Bladder microvascular endothelial cell (primary cell): ENCODE measurements around the gene RPP38. TPM values are rescaled to one million over a fixed set of nuclear protein-coding genes. Genes with fewer than 3 reads are reported as not detected.

Experiments used
- total RNA-seq: library from RNA; depleted of rRNA; stranded (reverse); fragments of >200 nt; gene quantifications from 2 replicates; pipeline ENCODE4 v1.2.3, GENCODE V29; 2014

The RPP38 gene, protein sequence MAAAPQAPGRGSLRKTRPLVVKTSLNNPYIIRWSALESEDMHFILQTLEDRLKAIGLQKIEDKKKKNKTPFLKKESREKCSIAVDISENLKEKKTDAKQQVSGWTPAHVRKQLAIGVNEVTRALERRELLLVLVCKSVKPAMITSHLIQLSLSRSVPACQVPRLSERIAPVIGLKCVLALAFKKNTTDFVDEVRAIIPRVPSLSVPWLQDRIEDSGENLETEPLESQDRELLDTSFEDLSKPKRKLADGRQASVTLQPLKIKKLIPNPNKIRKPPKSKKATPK
- 6.2 and 8.1 TPM in 2 replicates for total RNA-seq

DNA sequence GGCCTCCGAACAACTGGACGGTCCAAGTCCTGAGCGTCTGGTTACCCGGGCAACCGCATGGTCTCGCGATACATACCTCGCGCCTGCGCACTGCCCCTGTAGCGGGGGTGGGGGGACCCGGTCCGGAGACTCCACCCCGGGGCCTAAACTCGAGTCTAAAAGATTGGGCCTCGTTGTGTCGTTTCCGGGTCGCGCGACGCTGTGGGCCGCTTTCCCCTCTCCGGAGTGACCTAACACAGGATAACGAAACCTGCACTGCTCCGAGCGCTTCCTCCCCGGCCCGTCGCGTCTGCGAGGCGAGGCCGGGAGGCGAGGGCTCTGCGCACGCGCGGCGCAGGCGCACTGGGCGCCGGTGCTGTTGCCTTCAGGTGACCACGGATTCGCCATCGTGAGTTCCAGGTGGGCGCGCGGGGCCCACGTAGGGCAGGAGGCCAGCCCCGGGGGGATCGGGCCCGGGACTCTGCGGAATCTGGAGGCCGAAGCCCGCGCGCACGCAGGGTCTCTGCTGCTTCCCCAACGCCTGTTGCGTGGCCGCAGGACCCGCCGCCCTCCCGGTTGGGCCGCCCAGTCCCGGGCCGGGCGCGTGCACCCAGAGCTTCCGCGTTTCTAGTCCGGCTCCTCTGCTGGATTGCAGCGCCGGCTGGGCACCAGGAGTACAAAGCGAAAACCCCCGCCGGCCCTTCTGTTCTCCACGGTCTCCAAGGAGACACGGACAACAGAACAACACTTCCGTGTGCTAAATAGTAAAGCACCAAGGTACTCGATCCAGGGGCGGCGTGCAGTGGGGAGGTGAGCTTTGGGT, at the start of gene RPP38:
TSS of gene RPP38 (plus strand) at position 345 of the 802 bp plus-strand sequence. CDS start 5,960 bp downstream, outside the sequence.

GRCh38 chr10:15088428-15089261, 8.5 kb upstream of the RPP38 start, which contains the start of gene ACBD7:
Gene ACBD7, minus strand, starts transcription at chr10:15088776. Its CDS starts 48 bp downstream, at chr10:15088728.

Other genes with a start within 250 kb of the RPP38 start
- 14.4 and 16.9 TPM in 2 replicates for gene SUV39H2, start 218.5 kb upstream of the RPP38 start, total RNA-seq
- 4.7 and 9.1 TPM in 2 replicates for gene DCLRE1C, start 143.3 kb upstream of the RPP38 start, total RNA-seq
- not detected in 2 replicates for gene MEIG1, start 138.0 kb upstream of the RPP38 start, total RNA-seq
- gene OLAH, start 53.4 kb upstream of the RPP38 start, total RNA-seq, result 0.16 and 0.57 TPM in 2 replicates
- gene ACBD7, start 8.6 kb upstream of the RPP38 start, total RNA-seq, result 2.4 and 3.1 TPM in 2 replicates
- gene NMT2, start 71.3 kb downstream of the RPP38 start, total RNA-seq, result 52.5 and 75.3 TPM in 2 replicates